Panc1 (cell line): Measurements from ENCODE around the gene IGFBP5. TPM values are rescaled to one million over a fixed set of nuclear protein-coding genes. Genes with fewer than 3 reads are reported as not detected.
A peak's percentile ranks its signal among the peaks of the same experiment; 100 is the strongest.

Experiments
- ATAC-seq: fragments of 200-7000 bp; cut with Tn5 transposase; 2 replicates; pipeline ENCODE4 v1.9.1; 2020; ENCODE audit warnings: mild to moderate bottlenecking, moderate library complexity
- BruUV-seq: library from RNA; stranded (reverse); fragments of 400-500 nt; replicated peaks from 2 replicates; lab custom pipeline; 2021; lab: Mats Ljungman, UMichigan
- CTCF ChIA-PET: fragments of 300-600 bp; sonication (Branson Sonifier 250); formaldehyde crosslinking; loops from one replicate; lab custom pipeline; 2022; ENCODE audit warnings: antibody characterized with exemption; lab: Charles Lee
- POLR2A ChIA-PET: fragments of 300-600 bp; sonication (Branson Sonifier 250); formaldehyde crosslinking; loops from one replicate; lab custom pipeline; 2022; ENCODE audit warnings: antibody characterized with exemption; lab: Charles Lee
- DNase-seq: peaks from one replicate; pipeline ENCODE4 v3.0.0-alpha.2; 2010; ENCODE audit warnings: low read depth, low spot score
- H3K27ac ChIP-seq: 2 replicates; pipeline ENCODE4 v1.5.1; 2011; ENCODE audit warnings: mild to moderate bottlenecking, low read length, inconsistent platforms
- H3K27me3 ChIP-seq: fragments of 200-500 bp; sonication (Bioruptor generic); 2 replicates; pipeline ENCODE4 v1.6.0; 2014; ENCODE audit warnings: low read length, inconsistent platforms; ENCODE audit not compliant: control insufficient read depth, insufficient read depth
- H3K36me3 ChIP-seq: fragments of 200-500 bp; sonication (Bioruptor generic); 2 replicates; pipeline ENCODE4 v1.5.1; 2014; ENCODE audit warnings: inconsistent platforms, mild to moderate bottlenecking, low read length, moderate library complexity; ENCODE audit not compliant: control insufficient read depth, insufficient read depth
- H3K4me1 ChIP-seq: 2 replicates; pipeline ENCODE4 v1.5.1; 2011; ENCODE audit warnings: inconsistent platforms, mild to moderate bottlenecking, low read length, moderate library complexity; ENCODE audit not compliant: control insufficient read depth, insufficient read depth
- H3K4me3 ChIP-seq, 2 experiments: 2 replicates each; pipeline ENCODE4 v1.5.1; 2011 to 2012; ENCODE audit warnings: low read depth in 2 of 2, low read length in 2 of 2, mild to moderate bottlenecking in 2 of 2, inconsistent platforms in 1 of 2, moderate library complexity in 1 of 2
- H3K9me3 ChIP-seq: fragments of 200-500 bp; sonication (Bioruptor generic); 2 replicates; pipeline ENCODE4 v1.5.1; 2014; ENCODE audit warnings: low read depth, mild to moderate bottlenecking, inconsistent platforms, low read length, moderate library complexity; ENCODE audit not compliant: control insufficient read depth, insufficient read depth
- POLR2AphosphoS5 ChIP-seq: IDR thresholded peaks from 2 replicates; pipeline ENCODE4 v1.6.1; 2012; ENCODE audit warnings: mild to moderate bottlenecking, low read depth, low read length, moderate library complexity
- SIN3A ChIP-seq: IDR thresholded peaks from 2 replicates; pipeline ENCODE4 v1.6.1; 2012; ENCODE audit warnings: low read depth, mild to moderate bottlenecking, low read length, moderate library complexity, borderline replicate concordance; ENCODE audit not compliant: insufficient read depth
- TCF7L2 ChIP-seq: IDR thresholded peaks from 2 replicates; pipeline ENCODE4 v1.6.1; 2011; ENCODE audit warnings: mild to moderate bottlenecking, low read depth, low read length, inconsistent platforms
- in situ Hi-C: cut with HindIII; loops from 2 replicates; pipeline ENCODE4 v1.10.0; 2016; ENCODE audit warnings: low sequenced_read_pairs, low pct_unique_long_range_greater_than_20kb
- intact Hi-C: fragments of 100-400 bp; cut with micrococcal nuclease; formaldehyde crosslinking; loops from one replicate; pipeline ENCODE4 v1.10.0; 2022; ENCODE audit not compliant: unreplicated experiment
- total RNA-seq: library from RNA; stranded (reverse); gene quantifications from one replicate; pipeline ENCODE4 v1.2.1, GENCODE V29; 2021; ENCODE audit not compliant: unreplicated experiment
- TF ChIP-seq, protein P1 (sequence below), 2 experiments: IDR thresholded peaks; 2 replicates each; pipeline ENCODE4 v1.6.1; 2011 to 2012; ENCODE audit warnings: low read depth in 2 of 2, control low read depth in 1 of 2, low read length in 1 of 2, mild to moderate bottlenecking in 1 of 2, moderate library complexity in 1 of 2; ENCODE audit not compliant: insufficient read depth in 1 of 2
- TF ChIP-seq, protein P2 (sequence below): fragments of 450-650 bp; IDR thresholded peaks from 2 replicates; pipeline ENCODE4 v1.5.1; 2017; ENCODE audit warnings: mild to moderate bottlenecking

The IGFBP5 gene
- total RNA-seq, 1 experiment from 2014 or later = 1.9 TPM

DNA sequence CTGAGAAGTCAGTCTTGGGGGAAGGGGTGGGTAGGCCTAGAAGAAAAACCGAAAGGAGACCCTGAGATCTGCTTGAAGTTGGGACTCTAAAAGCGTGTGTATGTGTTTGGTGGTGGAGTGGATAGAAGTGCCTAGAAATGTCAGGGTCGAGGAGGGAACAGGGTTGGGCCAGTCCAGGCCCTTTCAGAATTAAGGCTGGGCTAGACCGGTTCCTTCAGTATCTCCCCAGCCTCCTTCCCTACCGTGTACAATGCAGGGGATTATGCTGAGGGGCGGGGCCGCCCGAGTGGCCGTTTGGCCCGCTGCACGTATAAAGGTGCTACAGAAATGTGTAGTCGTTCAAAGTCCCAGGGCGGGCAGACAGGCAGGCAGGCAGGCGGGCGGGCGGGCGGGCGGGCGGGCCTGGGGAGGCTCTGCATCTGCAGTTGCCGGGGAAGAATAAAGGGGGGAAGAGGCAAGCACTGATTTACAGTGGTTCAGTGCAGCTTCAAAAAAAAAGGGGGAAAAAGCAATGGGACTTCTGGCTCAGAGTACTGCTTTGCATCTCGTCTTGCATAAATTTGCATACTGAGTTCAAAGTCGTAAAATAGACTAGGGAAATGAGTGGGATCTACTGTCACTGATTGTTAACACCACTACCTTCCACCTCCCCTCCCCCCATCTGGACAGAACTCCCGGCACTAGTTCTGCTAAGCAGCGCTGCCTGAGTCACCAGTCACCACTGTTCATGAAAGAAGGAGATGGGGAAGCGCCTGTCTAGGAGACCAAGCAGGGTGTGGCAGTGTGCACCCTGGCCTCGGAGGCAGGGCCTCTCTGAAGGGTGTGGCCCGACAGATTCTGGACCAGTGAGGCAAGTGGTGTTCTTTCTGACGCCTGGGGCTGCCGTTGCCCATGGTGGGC, 58.5 kb downstream of the IGFBP5 start:
- peak; percentile 7 for DNase-seq
- H3K27ac ChIP-seq = peak overlapping the region; percentile 59; the same call in 1 of the 2 replicates
- ChIA-PET CTCF (no interaction called here), POLR2A (no interaction called here)
- in situ Hi-C loops (no loop called here), intact Hi-C loops (no loop called here)
- no peaks in the 10 kb centered on the region for H3K9me3 ChIP-seq
- peaks cover 13% of the 10 kb centered on the region for H3K4me1 ChIP-seq
- H3K27me3 ChIP-seq = peaks cover 7% of the 10 kb centered on the region; the same call in 1 of the 2 replicates
- BruUV-seq = no TSS peak
- ATAC-seq = peak; percentile 58
- no peaks in the 10 kb centered on the region; the same call in 1 of the 2 replicates for H3K36me3 ChIP-seq
- H3K4me3 ChIP-seq = peak overlapping the region; percentile 33 to 52; a peak in 3 of 4 replicates
- TF ChIP-seq, protein P1, sequence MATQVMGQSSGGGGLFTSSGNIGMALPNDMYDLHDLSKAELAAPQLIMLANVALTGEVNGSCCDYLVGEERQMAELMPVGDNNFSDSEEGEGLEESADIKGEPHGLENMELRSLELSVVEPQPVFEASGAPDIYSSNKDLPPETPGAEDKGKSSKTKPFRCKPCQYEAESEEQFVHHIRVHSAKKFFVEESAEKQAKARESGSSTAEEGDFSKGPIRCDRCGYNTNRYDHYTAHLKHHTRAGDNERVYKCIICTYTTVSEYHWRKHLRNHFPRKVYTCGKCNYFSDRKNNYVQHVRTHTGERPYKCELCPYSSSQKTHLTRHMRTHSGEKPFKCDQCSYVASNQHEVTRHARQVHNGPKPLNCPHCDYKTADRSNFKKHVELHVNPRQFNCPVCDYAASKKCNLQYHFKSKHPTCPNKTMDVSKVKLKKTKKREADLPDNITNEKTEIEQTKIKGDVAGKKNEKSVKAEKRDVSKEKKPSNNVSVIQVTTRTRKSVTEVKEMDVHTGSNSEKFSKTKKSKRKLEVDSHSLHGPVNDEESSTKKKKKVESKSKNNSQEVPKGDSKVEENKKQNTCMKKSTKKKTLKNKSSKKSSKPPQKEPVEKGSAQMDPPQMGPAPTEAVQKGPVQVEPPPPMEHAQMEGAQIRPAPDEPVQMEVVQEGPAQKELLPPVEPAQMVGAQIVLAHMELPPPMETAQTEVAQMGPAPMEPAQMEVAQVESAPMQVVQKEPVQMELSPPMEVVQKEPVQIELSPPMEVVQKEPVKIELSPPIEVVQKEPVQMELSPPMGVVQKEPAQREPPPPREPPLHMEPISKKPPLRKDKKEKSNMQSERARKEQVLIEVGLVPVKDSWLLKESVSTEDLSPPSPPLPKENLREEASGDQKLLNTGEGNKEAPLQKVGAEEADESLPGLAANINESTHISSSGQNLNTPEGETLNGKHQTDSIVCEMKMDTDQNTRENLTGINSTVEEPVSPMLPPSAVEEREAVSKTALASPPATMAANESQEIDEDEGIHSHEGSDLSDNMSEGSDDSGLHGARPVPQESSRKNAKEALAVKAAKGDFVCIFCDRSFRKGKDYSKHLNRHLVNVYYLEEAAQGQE (IDR thresholded peaks at IDR 0.05; ENCODE audit: insufficient read depth in 1 of 2, low read depth in 2 of 2, low read length in 1 of 2) = no peak
- TF ChIP-seq SIN3A (no peak), POLR2AphosphoS5 (no peak), TCF7L2 (no peak)
- TF ChIP-seq, protein P2, sequence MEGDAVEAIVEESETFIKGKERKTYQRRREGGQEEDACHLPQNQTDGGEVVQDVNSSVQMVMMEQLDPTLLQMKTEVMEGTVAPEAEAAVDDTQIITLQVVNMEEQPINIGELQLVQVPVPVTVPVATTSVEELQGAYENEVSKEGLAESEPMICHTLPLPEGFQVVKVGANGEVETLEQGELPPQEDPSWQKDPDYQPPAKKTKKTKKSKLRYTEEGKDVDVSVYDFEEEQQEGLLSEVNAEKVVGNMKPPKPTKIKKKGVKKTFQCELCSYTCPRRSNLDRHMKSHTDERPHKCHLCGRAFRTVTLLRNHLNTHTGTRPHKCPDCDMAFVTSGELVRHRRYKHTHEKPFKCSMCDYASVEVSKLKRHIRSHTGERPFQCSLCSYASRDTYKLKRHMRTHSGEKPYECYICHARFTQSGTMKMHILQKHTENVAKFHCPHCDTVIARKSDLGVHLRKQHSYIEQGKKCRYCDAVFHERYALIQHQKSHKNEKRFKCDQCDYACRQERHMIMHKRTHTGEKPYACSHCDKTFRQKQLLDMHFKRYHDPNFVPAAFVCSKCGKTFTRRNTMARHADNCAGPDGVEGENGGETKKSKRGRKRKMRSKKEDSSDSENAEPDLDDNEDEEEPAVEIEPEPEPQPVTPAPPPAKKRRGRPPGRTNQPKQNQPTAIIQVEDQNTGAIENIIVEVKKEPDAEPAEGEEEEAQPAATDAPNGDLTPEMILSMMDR = no peak

DNA sequence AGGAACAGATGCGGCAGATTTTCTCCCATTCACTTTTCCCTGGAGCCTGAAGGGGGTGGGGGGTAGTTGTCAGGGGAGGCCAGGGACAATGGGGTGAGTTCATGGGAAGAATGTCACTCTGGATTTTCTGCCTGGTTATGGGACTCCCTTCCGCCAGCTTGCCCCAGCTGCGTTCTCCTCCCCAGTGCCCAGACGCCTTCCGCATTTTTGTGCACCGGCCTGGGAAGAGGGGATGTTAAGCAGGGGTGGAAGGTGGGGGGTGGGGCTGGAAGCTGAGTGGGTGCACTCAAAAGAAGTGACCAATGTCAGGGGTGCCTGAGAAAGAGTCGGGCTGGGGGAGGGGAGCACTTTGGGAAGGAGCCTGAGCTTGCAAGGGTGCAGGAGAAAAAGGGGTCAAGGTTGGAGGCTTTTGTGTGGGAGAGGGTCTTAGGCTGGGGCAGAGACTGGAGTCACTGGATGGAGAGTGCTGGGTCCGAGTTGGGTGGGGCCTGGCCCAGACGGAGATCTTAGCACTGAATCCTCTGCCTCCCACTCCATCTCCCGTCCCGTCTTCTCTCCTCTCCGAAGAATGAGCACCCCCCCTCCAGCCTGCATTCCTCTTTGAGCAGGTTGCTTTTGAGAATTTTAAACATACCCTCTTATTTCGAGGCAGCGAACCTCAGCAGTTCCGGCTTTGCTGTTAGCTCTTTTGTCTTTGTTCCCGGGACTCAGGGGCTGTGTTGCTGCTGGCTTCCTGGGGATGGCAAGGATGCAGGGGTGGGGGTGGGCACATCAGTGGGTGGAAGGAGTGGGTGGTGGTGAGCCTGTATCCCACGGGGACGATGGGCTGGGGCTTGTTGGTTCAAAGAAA, 59.4 kb downstream of the IGFBP5 start:
- ATAC-seq (no peak), DNase-seq (no peak)
- in situ Hi-C loops (no loop called here), intact Hi-C loops (no loop called here)
- CTCF ChIA-PET = no interaction called here
- TF ChIP-seq, protein P1 (IDR thresholded peaks at IDR 0.05; ENCODE audit: insufficient read depth in 1 of 2, low read depth in 2 of 2, low read length in 1 of 2) = no peak
- TF ChIP-seq POLR2AphosphoS5 (no peak), TCF7L2 (no peak), SIN3A (no peak)
- TF ChIP-seq, protein P2 = no peak
- POLR2A ChIA-PET = interaction anchor here (0.6 kb wide), 1 partner anchor 18 kb away, joined by 9 read pairs; no protein-coding TSS in a partner anchor
- H3K27ac ChIP-seq = peak overlapping the region; percentile 59; the same call in 1 of the 2 replicates
- peaks cover 13% of the 10 kb centered on the region for H3K4me1 ChIP-seq
- peak overlapping the region; percentile 49 to 52; a peak in 3 of 4 replicates for H3K4me3 ChIP-seq
- no peaks in the 10 kb centered on the region for H3K9me3 ChIP-seq
- BruUV-seq = no TSS peak
- peaks cover 7% of the 10 kb centered on the region; the same call in 1 of the 2 replicates for H3K27me3 ChIP-seq
- no peaks in the 10 kb centered on the region; the same call in 1 of the 2 replicates for H3K36me3 ChIP-seq
